PC-3 (cell line): Measurements from ENCODE around the gene ZNF385B.

ENCODE experiments used
- CTCF ChIP-seq: fragments of 300-600 bp; sonication (generic); conservative IDR thresholded peaks from 2 replicates; pipeline ENCODE4 v1.5.1; 2017; ENCODE audit warnings: antibody characterized with exemption, low read depth, mild to moderate bottlenecking, low read length
- EZH2 ChIP-seq: fragments of 300-600 bp; sonication (generic); IDR thresholded peaks from one replicate; pipeline ENCODE4 v1.6.1; 2017; ENCODE audit warnings: antibody characterized with exemption, mild to moderate bottlenecking, low read length; ENCODE audit not compliant: unreplicated experiment

- no peak for TF ChIP-seq CTCF
- no peak for TF ChIP-seq EZH2
Observed at GRCh38 chr2:179483131-179483530, 378.3 kb downstream of the ZNF385B start.
